ENCODE results near the gene NDUFA7. TPM values are rescaled to one million over a fixed set of nuclear protein-coding genes. Genes with fewer than 3 reads are reported as not detected.

Gene NDUFA7
- total and polyA plus RNA-seq, 12 donors: 5.3 to 502 (median 78.2) TPM

DNA sequence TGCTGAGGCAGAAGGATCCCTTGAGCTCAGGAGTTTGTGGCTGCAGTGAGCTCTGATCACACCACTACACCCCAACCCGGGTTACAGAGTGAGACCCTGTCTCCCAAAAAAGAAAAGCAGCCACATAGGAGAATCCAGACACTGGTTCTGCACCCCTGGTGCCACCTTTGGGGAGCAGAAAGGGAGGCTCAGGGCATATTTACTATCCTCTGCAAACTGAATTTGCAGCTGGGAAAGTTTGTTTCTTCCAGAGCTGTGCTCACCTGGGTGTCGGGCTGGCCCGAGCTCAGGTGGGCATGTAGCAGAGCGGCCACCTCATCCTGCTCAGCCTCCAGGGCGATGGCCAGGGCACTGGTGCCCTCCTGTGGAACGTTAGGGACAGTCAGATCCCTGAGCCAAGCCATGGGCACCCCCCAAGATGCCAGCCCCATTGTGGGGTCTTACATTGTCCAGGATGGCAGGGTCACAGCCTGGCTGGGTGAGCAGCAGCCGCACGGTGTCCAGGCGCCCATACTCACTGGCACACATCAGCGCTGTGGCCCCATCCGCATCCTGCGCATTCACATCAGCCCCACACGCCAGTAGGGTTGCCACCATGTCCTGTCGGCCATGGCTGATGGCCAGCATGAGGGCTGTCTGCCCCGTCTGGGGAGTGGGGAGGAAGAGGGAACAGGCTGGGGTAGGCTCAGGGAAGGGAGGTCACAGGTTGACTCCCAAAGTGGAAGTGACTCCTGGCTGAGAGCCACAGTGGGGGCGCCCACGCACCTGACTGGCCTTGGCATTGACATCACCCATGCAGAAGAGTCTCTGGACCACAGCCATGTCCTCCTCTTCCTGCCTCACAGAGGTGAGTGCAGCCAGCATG, 3.2 kb upstream of the NDUFA7 start:
- Histone ChIP-seq H3K9me3 (replicated peaks in 1 of 3) (no peaks in the 10 kb centered on the region), H3K4me3 (no peak overlapping the region), H3K27me3 (no peaks in the 10 kb centered on the region), H3K36me3 (replicated peaks in 1 of 2) (peaks cover 0 to 14% of the 10 kb centered on the region in 2 donors), H3K27ac (no peak overlapping the region), H3K4me1 (replicated peaks in 1 of 2) (peaks cover 17 to 31% of the 10 kb centered on the region in 2 donors)
- WGBS, 4 donors: 61 to 76% (median 63%) methylated on average over 13 to 17 of the region's 17 CpGs; no CpG with 5 or more reads in 1 of the 4 donors
- DNase-seq: peak in 5 of 7 donors; percentile 28 to 70 (median 42)
- intact Hi-C loops (cut with DNase I): no loop called here
- TF ChIP-seq, protein P1, sequence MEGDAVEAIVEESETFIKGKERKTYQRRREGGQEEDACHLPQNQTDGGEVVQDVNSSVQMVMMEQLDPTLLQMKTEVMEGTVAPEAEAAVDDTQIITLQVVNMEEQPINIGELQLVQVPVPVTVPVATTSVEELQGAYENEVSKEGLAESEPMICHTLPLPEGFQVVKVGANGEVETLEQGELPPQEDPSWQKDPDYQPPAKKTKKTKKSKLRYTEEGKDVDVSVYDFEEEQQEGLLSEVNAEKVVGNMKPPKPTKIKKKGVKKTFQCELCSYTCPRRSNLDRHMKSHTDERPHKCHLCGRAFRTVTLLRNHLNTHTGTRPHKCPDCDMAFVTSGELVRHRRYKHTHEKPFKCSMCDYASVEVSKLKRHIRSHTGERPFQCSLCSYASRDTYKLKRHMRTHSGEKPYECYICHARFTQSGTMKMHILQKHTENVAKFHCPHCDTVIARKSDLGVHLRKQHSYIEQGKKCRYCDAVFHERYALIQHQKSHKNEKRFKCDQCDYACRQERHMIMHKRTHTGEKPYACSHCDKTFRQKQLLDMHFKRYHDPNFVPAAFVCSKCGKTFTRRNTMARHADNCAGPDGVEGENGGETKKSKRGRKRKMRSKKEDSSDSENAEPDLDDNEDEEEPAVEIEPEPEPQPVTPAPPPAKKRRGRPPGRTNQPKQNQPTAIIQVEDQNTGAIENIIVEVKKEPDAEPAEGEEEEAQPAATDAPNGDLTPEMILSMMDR (IDR thresholded peaks at IDR 0.05): peak in 1 of 6 experiments; percentile 12
- TF ChIP-seq POLR2A (IDR thresholded peaks at IDR 0.05): no peak

DNA sequence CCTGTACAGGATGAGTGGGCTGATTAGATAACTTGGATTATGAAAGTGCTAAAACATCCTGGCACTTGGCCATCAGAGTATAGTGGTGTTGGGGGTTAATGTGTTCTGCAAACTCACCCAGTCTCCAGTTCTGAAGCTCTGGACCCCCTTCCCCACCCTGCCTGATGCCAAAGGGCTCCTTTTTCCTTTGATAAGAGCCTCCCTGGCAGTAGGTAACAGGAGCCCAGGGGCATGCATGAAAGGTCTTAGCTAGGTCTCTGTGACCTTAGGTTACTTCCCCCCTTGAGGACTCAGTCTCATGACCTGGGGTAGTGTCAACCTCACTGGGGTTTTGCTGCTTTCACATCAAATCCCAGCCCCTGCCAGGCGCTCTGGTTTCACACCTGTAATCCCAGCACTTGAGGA, 2.6 kb upstream of the NDUFA7 start:
- intact Hi-C loops (cut with DNase I): no loop called here
- H3K36me3 ChIP-seq (replicated peaks in 1 of 2): peaks cover 0 to 14% of the 10 kb centered on the region in 2 donors
- H3K27me3 ChIP-seq: no peaks in the 10 kb centered on the region
- peaks cover 17 to 32% of the 10 kb centered on the region in 2 donors for H3K4me1 ChIP-seq (replicated peaks in 1 of 2)
- H3K4me3 ChIP-seq: no peak overlapping the region
- TF ChIP-seq POLR2A (IDR thresholded peaks at IDR 0.05): no peak
- TF ChIP-seq, protein P1 (IDR thresholded peaks at IDR 0.05): no peak
- H3K27ac ChIP-seq: no peak overlapping the region
- DNase-seq: no peak
- 80 to 100% (median 94%) methylated on average over 1 of the region's 1 CpG for WGBS, 4 donors
- no peaks in the 10 kb centered on the region for H3K9me3 ChIP-seq (replicated peaks in 1 of 3)

DNA sequence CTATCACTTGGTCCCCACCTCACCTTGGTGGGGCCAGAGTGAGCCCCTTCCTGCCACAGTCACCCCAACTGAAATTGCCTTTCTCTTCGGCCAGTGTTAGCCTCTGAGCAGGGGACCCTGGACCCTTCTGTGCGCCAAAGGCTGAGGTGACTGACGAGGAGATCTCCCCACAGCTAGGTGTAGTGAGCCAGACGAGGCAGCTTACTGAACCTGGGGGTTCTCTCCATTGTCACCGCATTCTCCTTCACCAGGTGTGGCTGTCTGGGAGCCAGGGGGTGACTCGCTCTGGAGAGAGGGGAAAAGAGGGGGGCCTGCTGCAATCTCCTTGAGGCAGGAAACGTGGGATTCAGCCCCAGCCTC, 1.4 kb upstream of the NDUFA7 start:
- WGBS, 4 donors: 60 to 82% (median 66%) methylated on average over 1 to 7 of the region's 7 CpGs
- H3K27me3 ChIP-seq: no peaks in the 10 kb centered on the region
- peaks cover 0 to 14% of the 10 kb centered on the region in 2 donors for H3K36me3 ChIP-seq (replicated peaks in 1 of 2)
- intact Hi-C loops (cut with DNase I): no loop called here
- H3K4me3 ChIP-seq: peak overlapping the region in 2 of 4 donors; percentile 74 to 94
- peaks cover 17 to 32% of the 10 kb centered on the region in 2 donors for H3K4me1 ChIP-seq (replicated peaks in 1 of 2)
- TF ChIP-seq POLR2A (IDR thresholded peaks at IDR 0.05): no peak
- TF ChIP-seq, protein P1 (IDR thresholded peaks at IDR 0.05): no peak
- DNase-seq: no peak
- no peaks in the 10 kb centered on the region for H3K9me3 ChIP-seq (replicated peaks in 1 of 3)
- H3K27ac ChIP-seq: no peak overlapping the region

DNA sequence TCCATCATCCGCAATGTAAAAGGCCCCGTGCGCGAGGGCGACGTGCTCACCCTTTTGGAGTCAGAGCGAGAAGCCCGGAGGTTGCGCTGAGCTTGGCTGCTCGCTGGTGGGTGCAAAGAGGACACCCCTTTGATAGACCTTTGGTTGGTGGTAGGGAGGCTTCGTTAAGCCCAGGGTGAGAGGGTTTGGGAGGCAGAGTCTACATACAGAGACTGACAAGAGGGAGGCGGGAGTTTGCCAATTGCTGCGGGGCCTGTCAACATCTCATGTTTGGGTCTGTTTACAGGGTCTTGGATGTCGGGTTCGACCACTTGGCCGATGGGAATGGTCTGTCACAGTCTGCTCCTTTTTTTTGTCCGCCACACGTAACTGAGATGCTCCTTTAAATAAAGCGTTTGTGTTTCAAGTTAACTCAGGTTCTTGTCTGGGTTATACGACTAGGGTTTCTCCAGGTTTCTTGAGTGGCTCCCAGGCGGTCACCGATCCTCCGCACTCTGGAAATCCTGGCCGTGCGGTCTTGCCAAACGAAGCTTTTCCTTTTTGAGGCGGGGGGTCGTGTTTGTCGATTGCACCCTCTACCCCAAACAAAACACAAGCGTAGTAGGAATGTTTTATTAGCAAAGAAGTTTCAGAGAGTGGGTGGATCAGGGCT, 937 bp upstream of the NDUFA7 start:
- TF ChIP-seq, protein P1 (IDR thresholded peaks at IDR 0.05): no peak
- no peak for TF ChIP-seq POLR2A (IDR thresholded peaks at IDR 0.05)
- WGBS, 4 donors: 15 to 30% (median 19%) methylated on average over 25 to 30 of the region's 30 CpGs
- DNase-seq: no peak
- peak overlapping the region; percentile 28 to 94 (median 78) for H3K4me3 ChIP-seq
- H3K27ac ChIP-seq: peak overlapping the region in 4 of 5 donors; percentile 69 to 95 (median 92)
- peaks cover 17 to 32% of the 10 kb centered on the region in 2 donors for H3K4me1 ChIP-seq (replicated peaks in 1 of 2)
- H3K27me3 ChIP-seq: no peaks in the 10 kb centered on the region
- peaks cover 0 to 14% of the 10 kb centered on the region in 2 donors for H3K36me3 ChIP-seq (replicated peaks in 1 of 2)
- intact Hi-C loops (cut with DNase I): no loop called here
- no peaks in the 10 kb centered on the region for H3K9me3 ChIP-seq (replicated peaks in 1 of 3)

All from adrenal gland (tissue), 12 donors.